Activated CD8-positive, alpha-beta memory T cell treated with anti-CD3 and anti-CD28 coated beads, Interleukin-2, amount 50 U/mL, for 1 hour (primary cell): Measurements from ENCODE around the gene SPATA6.
"Not testable (repeated sequence)": the region's sequence is repeated elsewhere in the genome, so short reads cannot be mapped to it uniquely, and the experiment has no call there.

Source experiments
- DNase-seq: peaks from one replicate; pipeline ENCODE4 v3.0.0-alpha.2; 2020; ENCODE audit errors: extremely low read depth

Gene SPATA6

GRCh38 chr1:48356901-48357300 lies 115.1 kb downstream of the SPATA6 start:
- no peak for DNase-seq

- DNase-seq, result no peak
Measured at GRCh38 chr1:48344373-48344772, 127.6 kb downstream of the SPATA6 start.

GRCh38 chr1:48341221-48341620 lies 130.8 kb downstream of the SPATA6 start:
- DNase-seq, result no peak

GRCh38 chr1:48338257-48338656 lies 133.7 kb downstream of the SPATA6 start:
- DNase-seq, result no peak

- no peak for DNase-seq
Measured at GRCh38 chr1:48333316-48333715, 138.7 kb downstream of the SPATA6 start.

- DNase-seq, result no peak
Measured at GRCh38 chr1:48332115-48332514, 139.9 kb downstream of the SPATA6 start.

GRCh38 chr1:48329905-48330304 lies 142.1 kb downstream of the SPATA6 start:
- DNase-seq, result no peak

GRCh38 chr1:48329486-48329885 lies 142.5 kb downstream of the SPATA6 start:
- DNase-seq, result no peak

- DNase-seq, result not testable (repeated sequence)
Measured at GRCh38 chr1:48311829-48312228, 160.2 kb downstream of the SPATA6 start.

- DNase-seq, result no peak
Measured at GRCh38 chr1:48309564-48310082, 162.4 kb downstream of the SPATA6 start.

- DNase-seq, result no peak
Measured at GRCh38 chr1:48302652-48303051, 169.4 kb downstream of the SPATA6 start.

GRCh38 chr1:48294656-48295055 lies 177.3 kb downstream of the SPATA6 start:
- DNase-seq, result no peak

- not testable (repeated sequence) for DNase-seq
Measured at GRCh38 chr1:48294094-48294493, 177.9 kb downstream of the SPATA6 start.

GRCh38 chr1:48292706-48293105 lies 179.3 kb downstream of the SPATA6 start:
- no peak for DNase-seq

GRCh38 chr1:48291421-48291820 lies 180.6 kb downstream of the SPATA6 start:
- no peak for DNase-seq

GRCh38 chr1:48285525-48285924 lies 186.5 kb downstream of the SPATA6 start:
- no peak for DNase-seq

- not testable (repeated sequence) for DNase-seq
Measured at GRCh38 chr1:48284696-48285420, 187.1 kb downstream of the SPATA6 start.

GRCh38 chr1:48282329-48282728 lies 189.7 kb downstream of the SPATA6 start:
- not testable (repeated sequence) for DNase-seq

GRCh38 chr1:48277437-48277836 lies 194.6 kb downstream of the SPATA6 start:
- not testable (repeated sequence) for DNase-seq

GRCh38 chr1:48266576-48266975 lies 205.4 kb downstream of the SPATA6 start:
- no peak for DNase-seq

- DNase-seq, result no peak
Measured at GRCh38 chr1:48263041-48263440, 209.0 kb downstream of the SPATA6 start.

- no peak for DNase-seq
Measured at GRCh38 chr1:48261881-48262400, 210.1 kb downstream of the SPATA6 start.

GRCh38 chr1:48258106-48258505 lies 213.9 kb downstream of the SPATA6 start:
- DNase-seq, result no peak
